HG03060 (cell line): ENCODE measurements around the gene BRSK1.

ENCODE experiments used
- ATAC-seq: cut with Tn5 transposase; IDR thresholded peaks from one replicate; pipeline ENCODE4 v1.9.1; 2021; ENCODE audit warnings: low read depth, moderate number of reproducible peaks; ENCODE audit not compliant: unreplicated experiment

The BRSK1 gene

GRCh38 chr19:55283548-55284377 lies at the start of gene BRSK1:
BRSK1 (plus strand) TSS chr19:55283997; CDS start chr19:55284443, 446 bp downstream.
- ATAC-seq, result no peak

- no peak for ATAC-seq
Measured at GRCh38 chr19:55238030-55238429, 45.8 kb upstream of the BRSK1 start.

- no peak for ATAC-seq
Measured at GRCh38 chr19:55239004-55239403, 44.8 kb upstream of the BRSK1 start.

- no peak for ATAC-seq
Measured at GRCh38 chr19:55240713-55241020, 43.1 kb upstream of the BRSK1 start.

GRCh38 chr19:55241143-55241934 lies 42.5 kb upstream of the BRSK1 start:
- ATAC-seq, result no peak

- no peak for ATAC-seq
Measured at GRCh38 chr19:55241935-55242464, 41.8 kb upstream of the BRSK1 start.

GRCh38 chr19:55242517-55242916 lies 41.3 kb upstream of the BRSK1 start:
- no peak for ATAC-seq

- ATAC-seq, result no peak
Measured at GRCh38 chr19:55244004-55244680, 39.7 kb upstream of the BRSK1 start.

GRCh38 chr19:55245236-55245904 lies 38.4 kb upstream of the BRSK1 start:
- no peak for ATAC-seq

- ATAC-seq, result no peak
Measured at GRCh38 chr19:55246462-55247451, 37.0 kb upstream of the BRSK1 start.

- ATAC-seq, result no peak
Measured at GRCh38 chr19:55247621-55248099, 36.1 kb upstream of the BRSK1 start.

GRCh38 chr19:55248166-55248675 lies 35.6 kb upstream of the BRSK1 start:
- no peak for ATAC-seq

GRCh38 chr19:55248704-55249103 lies 35.1 kb upstream of the BRSK1 start:
- no peak for ATAC-seq

GRCh38 chr19:55249841-55250240 lies 34.0 kb upstream of the BRSK1 start:
- ATAC-seq, result no peak

GRCh38 chr19:55250262-55251036 lies 33.3 kb upstream of the BRSK1 start:
- no peak for ATAC-seq

GRCh38 chr19:55251341-55252081 lies 32.3 kb upstream of the BRSK1 start:
- ATAC-seq, result no peak
